HG03280 (cell line): ENCODE data around the gene CTTNBP2.

Experiments used
- ATAC-seq: cut with Tn5 transposase; IDR thresholded peaks from one replicate; pipeline ENCODE4 v1.9.1; 2021; ENCODE audit warnings: mild to moderate bottlenecking, moderate library complexity; ENCODE audit not compliant: unreplicated experiment

CTTNBP2 gene

DNA sequence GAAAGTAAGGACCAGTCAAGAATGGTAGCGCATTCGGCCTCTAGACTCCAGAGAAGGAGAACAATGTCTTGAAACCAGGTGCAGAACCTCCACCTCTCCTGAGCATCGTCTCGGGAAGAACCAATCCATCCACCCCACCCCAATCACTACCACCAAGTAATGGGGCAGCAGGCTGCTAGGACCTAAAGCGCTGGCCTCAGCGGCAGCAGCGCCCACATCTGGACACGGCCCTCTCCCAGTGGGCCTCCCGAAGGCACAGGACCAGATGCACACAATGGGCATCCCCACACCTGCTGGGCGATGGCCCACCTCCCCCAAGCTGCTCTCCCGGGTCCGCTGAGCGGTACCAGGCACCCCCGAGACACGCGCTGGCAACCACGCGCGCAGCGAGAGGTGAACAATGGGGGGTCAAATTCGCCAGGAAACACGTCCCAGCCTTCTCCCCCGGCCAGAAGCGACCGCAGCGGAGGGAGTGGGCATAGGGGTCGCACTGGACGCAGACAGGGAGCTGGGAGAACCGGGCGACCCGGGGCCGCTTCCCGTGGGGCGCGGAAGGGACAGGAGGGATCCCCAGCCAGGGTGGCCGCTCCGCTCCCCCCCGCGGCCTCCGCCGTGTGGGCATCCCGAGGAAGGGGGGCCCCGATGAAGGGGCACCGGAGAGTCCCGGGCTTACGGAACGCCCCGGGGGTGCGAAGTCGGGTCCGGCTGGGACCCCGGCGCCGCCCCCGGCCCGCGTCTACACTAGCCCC is 506 bp downstream of the CTTNBP2 start:
- no peak for ATAC-seq

DNA sequence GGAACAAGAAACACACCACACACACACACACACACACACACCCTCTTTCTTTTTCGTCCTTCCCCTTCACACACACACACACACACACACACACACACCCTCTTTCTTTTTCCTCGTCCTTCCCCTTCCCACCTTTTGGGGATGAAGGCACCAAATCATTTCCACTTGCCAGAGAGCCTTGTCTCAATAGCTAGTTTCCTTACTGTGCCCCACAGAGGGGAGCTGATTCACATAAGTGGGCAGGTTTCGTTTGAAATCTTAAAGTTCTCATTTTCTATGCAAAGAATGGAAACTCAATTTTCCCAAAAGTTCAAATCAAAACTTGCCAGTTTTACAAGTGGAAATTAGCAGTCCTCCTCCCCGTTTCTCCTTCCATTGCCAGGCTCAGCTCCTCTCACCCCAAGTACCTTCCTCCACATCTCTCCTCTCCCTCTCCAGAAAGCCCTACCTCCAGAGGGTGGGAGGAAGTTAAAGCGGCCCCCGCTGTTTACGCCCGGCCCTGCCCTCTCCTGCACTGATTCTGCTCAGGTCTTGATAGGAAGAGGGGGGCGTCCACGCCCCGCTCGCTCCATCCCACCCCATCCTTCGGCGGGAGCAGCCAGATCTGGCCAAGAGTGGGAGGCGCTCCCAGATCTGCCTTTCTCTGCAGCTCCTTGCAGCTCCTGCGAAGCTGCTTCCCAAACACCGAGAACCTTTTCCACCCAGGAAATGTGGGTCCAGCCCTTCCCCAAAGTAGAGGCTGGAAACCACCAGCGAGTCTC is 1.3 kb downstream of the CTTNBP2 start:
- no peak for ATAC-seq

DNA sequence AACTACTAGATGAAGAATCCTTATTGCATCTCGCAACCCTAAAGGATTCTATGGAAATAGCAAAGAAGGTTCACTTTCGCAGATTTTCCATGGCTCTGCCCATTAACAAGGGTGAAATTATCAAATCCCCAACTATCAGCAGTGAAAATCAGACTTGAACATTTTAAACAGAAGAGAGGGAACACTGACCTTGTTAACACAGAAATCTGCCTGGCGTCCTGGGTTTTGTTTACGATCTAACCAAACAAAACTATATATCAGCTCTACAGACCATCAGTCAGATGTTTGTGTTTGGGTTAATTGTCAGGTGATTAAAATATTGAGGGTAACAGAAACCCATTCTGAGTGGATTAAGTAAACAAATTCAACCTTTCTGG is 1.9 kb downstream of the CTTNBP2 start:
- no peak for ATAC-seq

- no peak for ATAC-seq
These were observed 2.7 kb downstream of the CTTNBP2 start for GRCh38 chr7:117870448-117871130.

DNA sequence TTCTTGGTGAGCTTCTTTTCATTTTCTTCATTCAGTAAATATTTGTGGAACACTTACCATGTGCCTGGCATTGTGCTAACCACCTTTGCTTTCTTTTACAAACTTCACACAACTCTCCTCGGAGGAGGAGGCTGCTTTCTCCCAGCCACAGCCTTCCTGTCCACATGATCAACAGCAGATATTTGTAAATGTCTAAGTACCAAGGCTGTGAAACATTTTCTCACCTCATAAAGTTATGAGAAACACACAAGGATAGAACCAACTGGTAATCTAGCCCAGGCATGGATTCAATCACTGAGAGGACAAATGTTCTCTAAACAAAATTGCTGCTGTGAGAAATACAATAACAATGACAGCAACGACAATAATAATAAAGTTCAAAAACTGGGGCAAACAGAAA is 3.9 kb downstream of the CTTNBP2 start:
- no peak for ATAC-seq

DNA sequence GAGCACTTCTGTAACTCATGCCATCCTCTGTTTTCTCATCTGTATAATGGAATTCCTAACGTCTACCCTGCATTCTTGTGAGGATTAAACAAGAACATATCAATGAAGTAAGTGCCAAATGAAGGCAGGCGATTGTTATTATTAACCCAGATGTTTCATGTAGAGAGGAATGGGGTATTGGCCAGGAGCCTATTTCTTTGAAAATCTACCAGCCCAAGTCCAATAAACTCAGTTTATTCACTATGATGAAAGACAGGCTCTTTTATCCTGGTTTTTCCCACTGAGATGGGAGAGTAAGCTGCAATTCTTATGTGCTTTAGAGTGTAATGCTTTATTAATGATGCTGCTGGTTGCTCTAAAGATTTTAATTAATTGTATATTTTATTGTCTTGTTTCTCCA is 9.6 kb downstream of the CTTNBP2 start:
- no peak for ATAC-seq

- no peak for ATAC-seq
These were observed 10.9 kb downstream of the CTTNBP2 start for GRCh38 chr7:117862378-117862777.

- ATAC-seq = no peak
These were observed 13.9 kb downstream of the CTTNBP2 start for GRCh38 chr7:117859246-117859812.

- no peak for ATAC-seq
These were observed 14.5 kb downstream of the CTTNBP2 start for GRCh38 chr7:117858712-117859111.

GRCh38 chr7:117857718-117858117 is 15.5 kb downstream of the CTTNBP2 start:
- ATAC-seq = no peak

- no peak for ATAC-seq
These were observed 17.0 kb downstream of the CTTNBP2 start for GRCh38 chr7:117856196-117856595.

- ATAC-seq = no peak
These were observed 19.1 kb downstream of the CTTNBP2 start for GRCh38 chr7:117854186-117854585.

DNA sequence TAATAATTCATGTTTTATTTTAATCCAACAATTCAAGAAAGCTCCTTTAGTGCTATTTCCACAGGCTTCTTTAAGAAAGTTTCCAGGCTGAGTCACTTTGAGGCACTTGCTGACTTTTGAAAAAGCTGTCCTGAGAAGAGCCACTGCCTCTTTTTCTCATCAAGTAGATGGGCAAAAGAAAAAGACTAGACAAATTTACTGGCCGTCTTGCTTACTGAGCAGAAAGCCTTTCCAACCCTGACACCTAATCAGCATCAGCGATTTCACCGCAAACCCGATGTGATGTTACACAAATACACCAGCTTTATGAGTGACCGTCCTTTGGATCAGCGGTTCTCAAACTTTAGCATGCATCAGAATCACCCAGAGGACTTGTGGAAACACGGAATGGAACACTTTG is 24.3 kb downstream of the CTTNBP2 start:
- no peak for ATAC-seq

DNA sequence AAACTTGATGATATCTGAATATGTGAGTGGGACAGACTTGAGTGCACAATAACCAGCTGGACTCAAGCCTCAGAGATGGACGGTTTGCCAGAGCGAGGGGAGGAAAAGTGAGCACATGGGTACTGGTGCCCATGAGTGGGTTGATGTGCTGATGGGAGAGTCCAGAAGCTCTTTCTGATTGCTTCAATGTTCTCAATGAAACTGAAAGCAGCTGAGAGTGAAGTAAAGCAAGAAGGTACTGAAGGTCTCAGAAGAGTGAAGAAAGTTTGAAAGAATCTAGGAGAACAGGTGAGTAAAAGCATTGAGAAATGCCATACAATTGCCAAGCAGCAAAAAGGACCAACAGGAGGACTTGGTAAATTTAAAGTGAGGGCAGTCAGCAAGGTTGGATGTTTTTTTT is 28.6 kb downstream of the CTTNBP2 start:
- ATAC-seq = no peak

GRCh38 chr7:117841611-117842010 is 31.6 kb downstream of the CTTNBP2 start:
- ATAC-seq = no peak

GRCh38 chr7:117841011-117841410 is 32.2 kb downstream of the CTTNBP2 start:
- ATAC-seq = no peak

- no peak for ATAC-seq
These were observed 33.7 kb downstream of the CTTNBP2 start for GRCh38 chr7:117839507-117839906.

DNA sequence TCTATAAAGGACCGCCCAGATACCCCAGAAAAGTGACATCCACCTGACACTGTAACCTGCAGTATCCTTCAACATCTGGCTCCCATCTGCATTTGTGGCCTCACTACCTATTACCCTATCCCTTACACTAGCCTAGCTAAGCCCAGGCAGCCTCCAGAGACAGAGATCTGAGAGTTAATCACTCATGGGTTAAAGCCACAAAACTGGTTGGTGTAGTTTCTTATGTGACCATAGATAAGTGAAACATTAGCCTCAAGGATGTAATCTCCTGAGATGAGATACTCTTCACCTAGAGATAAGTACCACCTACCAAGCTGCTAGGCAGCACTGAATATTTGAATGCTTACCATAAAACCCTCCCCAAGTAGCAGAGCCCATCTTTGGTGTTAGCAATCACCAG is 35.4 kb downstream of the CTTNBP2 start:
- ATAC-seq = peak; percentile 60

DNA sequence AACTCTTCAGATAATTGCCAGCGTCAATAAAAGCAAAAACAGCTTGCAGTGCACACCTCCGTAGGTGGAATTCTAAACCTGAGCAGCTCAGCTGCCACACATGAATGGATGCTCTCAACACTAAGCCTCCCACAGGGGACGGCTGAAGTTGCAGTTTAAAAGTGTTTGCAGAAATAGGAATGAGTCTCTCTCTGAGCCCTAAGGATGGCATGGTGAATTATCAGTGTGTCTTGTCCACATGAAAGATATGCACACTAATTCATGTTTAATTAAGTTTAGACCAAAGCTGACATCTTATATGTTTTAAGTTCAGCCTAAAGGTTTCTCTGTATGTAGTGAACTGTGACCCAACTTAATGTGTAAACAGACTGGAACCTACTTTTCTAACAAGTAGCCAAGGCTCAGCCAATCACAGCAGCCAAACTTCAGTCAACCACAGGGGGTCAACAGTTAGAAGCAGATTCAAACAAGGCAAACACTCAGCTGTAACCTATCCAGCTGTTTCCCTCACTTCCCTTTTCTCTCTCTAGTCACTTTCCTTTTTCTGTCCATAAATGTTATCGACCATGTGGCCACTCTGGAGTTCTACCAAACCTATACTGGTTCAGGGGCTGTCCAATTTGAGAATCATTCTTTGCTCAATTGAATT is 38.1 kb downstream of the CTTNBP2 start:
- no peak for ATAC-seq

DNA sequence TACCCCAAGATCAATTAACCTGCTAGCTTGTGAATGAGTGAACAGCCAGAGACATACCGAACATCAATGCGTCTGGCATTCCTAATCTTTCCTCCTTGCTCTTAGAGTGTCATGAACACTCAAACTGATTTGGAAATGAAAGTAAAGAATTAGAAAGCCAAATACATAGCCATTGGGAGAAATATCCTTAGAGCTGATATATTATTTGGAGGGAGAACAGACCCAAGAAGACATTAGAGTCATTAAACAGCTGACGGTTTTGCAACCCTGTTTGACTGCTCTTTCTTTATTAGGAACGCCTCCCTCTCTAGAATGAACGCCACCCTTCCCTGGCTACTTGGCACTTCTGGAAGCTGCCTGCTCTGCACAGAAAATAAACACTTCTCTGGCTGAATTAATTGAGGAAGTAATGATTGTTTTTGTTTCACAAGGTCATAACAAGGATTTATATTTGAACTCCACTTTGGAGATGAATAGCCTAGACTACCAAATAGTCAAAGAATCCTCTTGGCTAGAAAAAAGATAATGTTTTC is 42.8 kb downstream of the CTTNBP2 start:
- ATAC-seq = no peak
